DND-41 (cell line): ENCODE measurements around the gene DCLK2.

Experiments used
- ATAC-seq: fragments of 200-7000 bp; cut with Tn5 transposase; 3 replicates; pipeline ENCODE4 v1.9.1; 2021; ENCODE audit warnings: low read depth; ENCODE audit not compliant: insufficient read depth
- DNase-seq: peaks from one replicate; pipeline ENCODE4 v3.0.0-alpha.2; 2020
- H2AFZ ChIP-seq: 2 replicates; pipeline ENCODE4 v1.6.0; 2012; ENCODE audit warnings: low read depth, low read length
- H3K27ac ChIP-seq: 2 replicates; pipeline ENCODE4 v1.5.1; 2012; ENCODE audit warnings: low read length, inconsistent platforms
- H3K27me3 ChIP-seq: fragments of 200-600 bp; sonication (generic); 2 replicates; pipeline ENCODE4 v1.6.0; 2012; ENCODE audit warnings: low read length, mild to moderate bottlenecking, inconsistent platforms; ENCODE audit not compliant: insufficient read depth, poor library complexity
- H3K36me3 ChIP-seq: 2 replicates; pipeline ENCODE4 v1.5.1; 2012; ENCODE audit warnings: low read length, inconsistent platforms; ENCODE audit not compliant: insufficient read depth
- H3K4me1 ChIP-seq: 2 replicates; pipeline ENCODE4 v1.5.1; 2012; ENCODE audit warnings: mild to moderate bottlenecking, low read length; ENCODE audit not compliant: insufficient read depth
- H3K4me2 ChIP-seq: 2 replicates; pipeline ENCODE4 v1.6.0; 2012; ENCODE audit warnings: mild to moderate bottlenecking, moderate library complexity, low read length, inconsistent platforms; ENCODE audit not compliant: insufficient read depth
- H3K4me3 ChIP-seq, 2 experiments: fragments of 200-600 bp in 1 of 2; shearing (Covaris generic) in 1 of 2; 2 replicates each; pipeline ENCODE4 v1.5.1; 2012 to 2016; ENCODE audit warnings: inconsistent platforms in 2 of 2, low read length in 2 of 2, mild to moderate bottlenecking in 2 of 2, low read depth in 1 of 2, moderate library complexity in 1 of 2
- H3K79me2 ChIP-seq: 2 replicates; pipeline ENCODE4 v1.6.0; 2012; ENCODE audit warnings: low read length, inconsistent platforms; ENCODE audit not compliant: insufficient read depth
- H3K9ac ChIP-seq: 2 replicates; pipeline ENCODE4 v1.6.0; 2012; ENCODE audit warnings: low read depth, mild to moderate bottlenecking, inconsistent platforms, low read length, moderate library complexity
- H3K9me3 ChIP-seq: 2 replicates; pipeline ENCODE4 v1.5.1; 2012; ENCODE audit warnings: low read length, moderate library complexity, mild to moderate bottlenecking, inconsistent platforms; ENCODE audit not compliant: insufficient read depth, severe bottlenecking
- H4K20me1 ChIP-seq: 2 replicates; pipeline ENCODE4 v1.6.0; 2012; ENCODE audit warnings: low read length; ENCODE audit not compliant: insufficient read depth
- CTCF ChIP-seq: IDR thresholded peaks from 2 replicates; pipeline ENCODE4 v1.5.1; 2012; ENCODE audit warnings: borderline replicate concordance, low read length, moderate library complexity, mild to moderate bottlenecking; ENCODE audit not compliant: poor library complexity, severe bottlenecking; ENCODE audit errors: extremely low read depth
- EZH2 ChIP-seq: IDR thresholded peaks from 3 replicates; pipeline ENCODE4 v1.6.1; 2012; ENCODE audit warnings: borderline replicate concordance, low read depth, mild to moderate bottlenecking, moderate library complexity, low read length, inconsistent platforms; ENCODE audit not compliant: severe bottlenecking

Gene DCLK2

GRCh38 chr4:150216726-150217125 lies 138.5 kb downstream of the DCLK2 start:
- Histone ChIP-seq H3K27ac (no peak overlapping the region), H3K4me3 (no peak overlapping the region), H3K4me1 (no peaks in the 10 kb centered on the region), H3K27me3 (no peaks in the 10 kb centered on the region), H3K79me2 (no peaks in the 10 kb centered on the region), H3K9me3 (no peaks in the 10 kb centered on the region), H2AFZ (no peak overlapping the region), H3K36me3 (no peaks in the 10 kb centered on the region), H3K4me2 (no peak overlapping the region), H4K20me1 (no peaks in the 10 kb centered on the region), H3K9ac (no peak overlapping the region)
- DNase-seq (no peak), ATAC-seq (no peak)
- no peak for TF ChIP-seq EZH2

GRCh38 chr4:150217192-150217591 lies 138.9 kb downstream of the DCLK2 start:
- Histone ChIP-seq H3K4me3 (no peak overlapping the region), H4K20me1 (no peaks in the 10 kb centered on the region), H3K9ac (no peak overlapping the region), H3K9me3 (no peaks in the 10 kb centered on the region), H3K27me3 (no peaks in the 10 kb centered on the region), H3K27ac (no peak overlapping the region), H3K4me2 (no peak overlapping the region), H3K36me3 (no peaks in the 10 kb centered on the region), H3K4me1 (no peaks in the 10 kb centered on the region), H3K79me2 (no peaks in the 10 kb centered on the region), H2AFZ (no peak overlapping the region)
- ATAC-seq = no peak
- TF ChIP-seq CTCF (no peak), EZH2 (no peak)
- DNase-seq = no peak

GRCh38 chr4:150217808-150218207 lies 139.6 kb downstream of the DCLK2 start:
- no peak for TF ChIP-seq EZH2
- TF ChIP-seq CTCF = no peak
- Histone ChIP-seq H3K9ac (no peak overlapping the region), H3K27me3 (no peaks in the 10 kb centered on the region), H3K36me3 (no peaks in the 10 kb centered on the region), H2AFZ (no peak overlapping the region), H4K20me1 (no peaks in the 10 kb centered on the region), H3K79me2 (no peaks in the 10 kb centered on the region), H3K4me1 (no peaks in the 10 kb centered on the region), H3K9me3 (no peaks in the 10 kb centered on the region), H3K27ac (no peak overlapping the region), H3K4me2 (no peak overlapping the region), H3K4me3 (no peak overlapping the region)
- DNase-seq (no peak), ATAC-seq (no peak)

GRCh38 chr4:150218447-150218846 lies 140.2 kb downstream of the DCLK2 start:
- no peak for DNase-seq
- H4K20me1 ChIP-seq = no peaks in the 10 kb centered on the region
- H3K9ac ChIP-seq = no peak overlapping the region
- no peaks in the 10 kb centered on the region for H3K4me1 ChIP-seq
- H3K36me3 ChIP-seq = no peaks in the 10 kb centered on the region
- no peaks in the 10 kb centered on the region for H3K79me2 ChIP-seq
- no peaks in the 10 kb centered on the region for H3K9me3 ChIP-seq
- no peak overlapping the region for H3K27ac ChIP-seq
- H3K4me3 ChIP-seq = no peak overlapping the region
- TF ChIP-seq EZH2 (no peak), CTCF (no peak)
- no peaks in the 10 kb centered on the region for H3K27me3 ChIP-seq
- no peak overlapping the region for H2AFZ ChIP-seq
- no peak for ATAC-seq
- H3K4me2 ChIP-seq = no peak overlapping the region
